NT2/D1 (cell line): Measurements from ENCODE around the gene MAGI2.

Experiments used
- DNase-seq: peaks from one replicate; pipeline ENCODE4 v3.0.0-alpha.2; 2011; ENCODE audit warnings: low read depth, low spot score
- H3K27me3 ChIP-seq: 2 replicates; pipeline ENCODE4 v1.6.0; 2011; ENCODE audit warnings: mild to moderate bottlenecking; ENCODE audit not compliant: insufficient read length, insufficient read depth
- H3K36me3 ChIP-seq: 2 replicates; pipeline ENCODE4 v1.6.1; 2011; ENCODE audit warnings: mild to moderate bottlenecking, low read length, mixed read lengths; ENCODE audit not compliant: insufficient read depth, insufficient read length
- H3K4me1 ChIP-seq: 2 replicates; pipeline ENCODE4 v1.5.1; 2011; ENCODE audit not compliant: insufficient read depth, insufficient read length
- H3K4me3 ChIP-seq: 2 replicates; pipeline ENCODE4 v1.5.1; 2011; ENCODE audit warnings: low read depth; ENCODE audit not compliant: insufficient read length
- H3K9ac ChIP-seq: 2 replicates; pipeline ENCODE4 v1.6.0; 2011; ENCODE audit warnings: low read depth; ENCODE audit not compliant: insufficient read length
- H3K9me3 ChIP-seq: 2 replicates; pipeline ENCODE4 v1.5.1; 2011; ENCODE audit warnings: mild to moderate bottlenecking, low read length; ENCODE audit not compliant: insufficient read depth
- SUZ12 ChIP-seq: IDR thresholded peaks from 2 replicates; pipeline ENCODE4 v1.6.1; 2011; ENCODE audit not compliant: insufficient read length, insufficient read depth; ENCODE audit errors: extremely low read depth
- YY1 ChIP-seq: IDR thresholded peaks from 2 replicates; pipeline ENCODE4 v1.6.1; 2011; ENCODE audit not compliant: insufficient read length, insufficient read depth
- ZNF274 ChIP-seq: IDR thresholded peaks from 2 replicates; pipeline ENCODE4 v1.6.1; 2011; ENCODE audit warnings: mild to moderate bottlenecking, low read depth, low read length

The MAGI2 gene

DNA sequence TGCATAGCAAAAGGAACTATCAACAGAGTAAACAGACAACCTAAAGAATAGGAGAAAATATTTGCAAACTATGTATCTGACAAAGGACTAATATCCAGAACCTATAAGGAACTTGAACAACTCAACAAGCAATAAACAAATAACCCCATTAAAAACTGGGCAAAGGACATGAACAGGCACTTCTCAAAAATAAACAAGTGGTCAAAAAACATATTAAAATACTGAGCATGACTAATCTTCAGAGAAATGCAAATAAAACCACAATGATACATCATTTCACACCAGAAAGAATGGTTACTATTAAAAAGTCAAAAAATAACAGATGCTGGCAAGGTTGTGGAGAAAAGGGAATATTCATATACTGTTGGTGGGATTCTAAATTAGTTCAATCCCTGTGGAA lies 17.1 kb downstream of the MAGI2 start:
- Histone ChIP-seq H3K36me3 (no peaks in the 10 kb centered on the region), H3K27me3 (no peaks in the 10 kb centered on the region), H3K4me3 (no peak overlapping the region), H3K9ac (no peak overlapping the region), H3K4me1 (no peaks in the 10 kb centered on the region), H3K9me3 (no peaks in the 10 kb centered on the region)
- TF ChIP-seq YY1 (no peak), SUZ12 (no peak), ZNF274 (no peak)
- DNase-seq: no peak

DNA sequence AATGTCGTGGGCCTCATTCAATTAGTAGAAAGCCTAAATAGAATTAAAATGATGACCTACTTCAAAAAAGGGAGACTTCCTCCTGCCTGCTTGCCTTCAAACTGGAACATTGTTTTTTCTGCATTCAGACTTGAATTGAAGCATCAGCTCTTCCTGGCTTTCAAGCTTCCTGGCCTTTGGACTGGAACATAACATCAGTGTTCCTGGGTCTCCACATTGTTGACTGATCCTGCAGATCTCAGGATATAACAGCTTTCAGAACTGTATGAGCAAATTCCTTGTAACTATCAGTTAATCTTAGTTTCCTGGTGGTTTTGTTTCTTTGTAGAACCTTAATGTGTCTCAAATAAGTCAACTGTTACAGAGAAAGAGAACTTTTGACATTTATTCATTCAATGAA lies 18.6 kb downstream of the MAGI2 start:
- no peaks in the 10 kb centered on the region for H3K27me3 ChIP-seq
- no peak overlapping the region for H3K4me3 ChIP-seq
- no peaks in the 10 kb centered on the region for H3K9me3 ChIP-seq
- no peak for DNase-seq
- TF ChIP-seq YY1: no peak
- no peak for TF ChIP-seq SUZ12
- no peak for TF ChIP-seq ZNF274
- no peaks in the 10 kb centered on the region for H3K36me3 ChIP-seq
- no peaks in the 10 kb centered on the region for H3K4me1 ChIP-seq
- no peak overlapping the region for H3K9ac ChIP-seq

DNA sequence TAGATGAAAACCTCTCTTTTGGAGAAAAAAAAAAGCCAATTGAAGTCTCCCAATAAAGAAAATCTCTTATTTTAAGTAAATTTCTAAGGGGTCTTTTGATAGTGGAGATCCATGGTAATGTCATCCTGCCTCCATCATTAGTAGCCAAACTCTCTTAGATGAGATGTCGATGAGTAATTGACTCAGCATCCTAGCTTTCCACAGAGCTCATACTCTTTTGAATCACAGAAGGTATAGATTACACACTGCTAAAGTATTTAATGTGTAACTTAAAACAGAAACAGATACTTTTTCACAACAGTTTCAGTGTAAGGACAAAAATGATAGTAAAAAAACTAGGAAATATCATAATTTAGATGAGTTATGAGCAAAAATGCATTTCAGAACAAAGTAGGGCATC lies 19.4 kb downstream of the MAGI2 start:
- no peaks in the 10 kb centered on the region for H3K27me3 ChIP-seq
- DNase-seq: no peak
- H3K36me3 ChIP-seq: no peaks in the 10 kb centered on the region
- no peak overlapping the region for H3K4me3 ChIP-seq
- no peak for TF ChIP-seq YY1
- TF ChIP-seq ZNF274: no peak
- TF ChIP-seq SUZ12: no peak
- no peaks in the 10 kb centered on the region for H3K9me3 ChIP-seq
- H3K4me1 ChIP-seq: no peaks in the 10 kb centered on the region
- H3K9ac ChIP-seq: no peak overlapping the region

DNA sequence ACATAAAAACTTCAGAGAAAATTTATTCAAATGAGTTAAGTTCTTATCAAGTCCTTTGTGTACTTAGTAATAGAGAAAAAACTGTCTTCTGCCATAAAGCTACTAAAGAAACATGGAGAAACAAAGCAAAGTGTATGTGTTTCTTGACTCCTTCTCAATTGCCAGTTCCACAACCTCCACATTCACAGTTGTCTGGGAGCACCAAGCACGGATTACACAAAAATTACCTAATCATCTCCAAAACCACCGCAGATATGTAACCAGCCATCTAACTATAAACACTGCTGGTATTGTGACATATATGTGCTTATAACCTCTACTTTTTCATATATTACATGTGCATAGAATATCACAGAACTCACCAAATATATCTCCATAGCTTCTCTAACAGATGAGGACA lies 23.1 kb downstream of the MAGI2 start:
- Histone ChIP-seq H3K4me3 (no peak overlapping the region), H3K36me3 (no peaks in the 10 kb centered on the region), H3K9me3 (no peaks in the 10 kb centered on the region), H3K9ac (no peak overlapping the region), H3K4me1 (no peaks in the 10 kb centered on the region), H3K27me3 (no peaks in the 10 kb centered on the region)
- no peak for TF ChIP-seq ZNF274
- TF ChIP-seq YY1: no peak
- TF ChIP-seq SUZ12: no peak
- no peak for DNase-seq

DNA sequence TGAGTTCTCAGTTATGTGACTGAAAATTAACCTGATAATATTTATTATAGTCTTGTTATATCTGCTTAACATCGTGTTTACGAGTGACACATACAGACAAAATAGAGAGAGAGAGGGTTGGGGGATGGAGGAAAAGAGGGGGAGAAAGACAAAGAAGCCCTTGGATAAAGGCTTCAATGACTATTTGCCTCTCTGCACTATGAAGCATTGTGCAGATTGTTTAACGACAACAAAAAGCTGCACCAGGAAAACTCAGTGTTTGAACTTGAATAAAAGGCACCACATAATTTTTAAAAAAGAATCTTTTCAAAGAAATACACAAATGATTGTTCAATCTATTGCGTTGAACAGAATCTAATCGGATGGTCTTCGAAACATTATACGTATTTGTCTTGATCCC lies 27.8 kb downstream of the MAGI2 start:
- no peaks in the 10 kb centered on the region for H3K36me3 ChIP-seq
- no peaks in the 10 kb centered on the region for H3K27me3 ChIP-seq
- DNase-seq: no peak
- H3K9me3 ChIP-seq: no peaks in the 10 kb centered on the region
- TF ChIP-seq SUZ12 (no peak), ZNF274 (no peak), YY1 (no peak)
- H3K4me1 ChIP-seq: no peaks in the 10 kb centered on the region
- no peak overlapping the region for H3K9ac ChIP-seq
- no peak overlapping the region for H3K4me3 ChIP-seq

DNA sequence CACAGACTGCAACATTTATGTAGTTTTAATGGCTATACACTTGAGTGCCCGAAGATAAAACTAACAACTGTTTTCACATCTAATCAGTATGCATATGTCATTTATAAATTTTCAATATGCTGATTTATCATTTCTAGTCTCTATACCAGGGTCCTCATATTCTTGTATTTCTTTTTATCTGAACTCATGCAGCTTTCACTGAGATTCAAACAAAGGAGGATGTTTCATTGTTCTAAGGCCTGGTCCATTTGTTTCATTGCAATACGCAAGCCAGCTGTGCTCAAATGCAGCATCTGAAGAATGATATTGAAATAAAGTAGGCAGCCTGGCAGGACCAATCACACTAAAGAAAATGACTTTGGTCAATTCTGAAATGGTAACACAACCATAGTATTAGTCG lies 31.7 kb downstream of the MAGI2 start:
- Histone ChIP-seq H3K4me3 (no peak overlapping the region), H3K9ac (no peak overlapping the region), H3K27me3 (no peaks in the 10 kb centered on the region), H3K4me1 (no peaks in the 10 kb centered on the region), H3K36me3 (no peaks in the 10 kb centered on the region), H3K9me3 (no peaks in the 10 kb centered on the region)
- TF ChIP-seq ZNF274: no peak
- no peak for TF ChIP-seq SUZ12
- no peak for TF ChIP-seq YY1
- no peak for DNase-seq

DNA sequence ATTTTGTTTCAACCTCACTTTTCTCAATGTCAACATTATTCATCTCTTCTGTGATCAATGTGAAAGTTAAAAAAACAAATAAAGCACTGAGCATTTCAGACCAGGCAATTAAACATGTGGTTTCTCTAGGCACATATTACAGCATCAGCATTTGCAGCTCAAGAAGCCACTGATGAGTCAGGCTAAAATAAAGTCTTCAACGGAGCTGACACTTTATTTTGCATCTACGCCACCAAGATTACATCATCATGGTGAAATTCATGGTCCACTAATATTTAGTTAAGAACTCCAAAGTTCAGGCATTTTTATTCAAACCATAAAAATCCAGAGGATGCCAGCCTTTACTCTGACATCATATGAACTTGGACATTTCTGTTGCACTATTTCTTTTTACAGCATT lies 33.0 kb downstream of the MAGI2 start:
- no peak for DNase-seq
- Histone ChIP-seq H3K36me3 (no peaks in the 10 kb centered on the region), H3K27me3 (no peaks in the 10 kb centered on the region), H3K4me1 (no peaks in the 10 kb centered on the region), H3K9me3 (no peaks in the 10 kb centered on the region), H3K4me3 (no peak overlapping the region), H3K9ac (no peak overlapping the region)
- TF ChIP-seq YY1: no peak
- no peak for TF ChIP-seq SUZ12
- no peak for TF ChIP-seq ZNF274

DNA sequence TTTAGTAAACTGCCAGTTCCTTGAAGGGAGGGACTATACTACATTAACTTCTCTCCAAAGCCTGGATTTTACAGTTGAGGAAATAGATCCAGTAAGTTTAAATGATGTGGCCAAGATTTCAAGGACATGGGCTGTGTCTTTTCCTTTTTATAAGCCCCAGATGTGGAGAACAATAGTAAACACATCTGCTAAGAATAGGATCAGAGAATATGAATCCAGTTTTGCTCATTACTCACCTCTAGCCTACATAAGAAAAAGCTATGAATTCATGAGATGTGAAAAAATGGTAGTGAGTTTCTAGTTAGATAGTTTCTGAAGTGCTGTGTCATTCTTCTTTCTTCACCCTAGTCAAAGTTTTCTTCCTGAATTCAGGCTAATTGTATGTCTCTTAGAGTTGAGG lies 38.6 kb downstream of the MAGI2 start:
- no peak overlapping the region for H3K9ac ChIP-seq
- no peaks in the 10 kb centered on the region for H3K27me3 ChIP-seq
- no peaks in the 10 kb centered on the region for H3K9me3 ChIP-seq
- TF ChIP-seq YY1 (no peak), SUZ12 (no peak), ZNF274 (no peak)
- H3K36me3 ChIP-seq: no peaks in the 10 kb centered on the region
- H3K4me3 ChIP-seq: no peak overlapping the region
- no peaks in the 10 kb centered on the region for H3K4me1 ChIP-seq
- no peak for DNase-seq
